GM18498 (cell line): ENCODE results near the gene PCF11.
"Not testable (repeated sequence)": the region's sequence is repeated elsewhere in the genome, so short reads cannot be mapped to it uniquely, and the experiment has no call there.

Experiments
- ATAC-seq: cut with Tn5 transposase; IDR thresholded peaks from one replicate; pipeline ENCODE4 v1.9.1; 2021; ENCODE audit warnings: mild to moderate bottlenecking, moderate library complexity; ENCODE audit not compliant: unreplicated experiment

PCF11 gene, protein sequence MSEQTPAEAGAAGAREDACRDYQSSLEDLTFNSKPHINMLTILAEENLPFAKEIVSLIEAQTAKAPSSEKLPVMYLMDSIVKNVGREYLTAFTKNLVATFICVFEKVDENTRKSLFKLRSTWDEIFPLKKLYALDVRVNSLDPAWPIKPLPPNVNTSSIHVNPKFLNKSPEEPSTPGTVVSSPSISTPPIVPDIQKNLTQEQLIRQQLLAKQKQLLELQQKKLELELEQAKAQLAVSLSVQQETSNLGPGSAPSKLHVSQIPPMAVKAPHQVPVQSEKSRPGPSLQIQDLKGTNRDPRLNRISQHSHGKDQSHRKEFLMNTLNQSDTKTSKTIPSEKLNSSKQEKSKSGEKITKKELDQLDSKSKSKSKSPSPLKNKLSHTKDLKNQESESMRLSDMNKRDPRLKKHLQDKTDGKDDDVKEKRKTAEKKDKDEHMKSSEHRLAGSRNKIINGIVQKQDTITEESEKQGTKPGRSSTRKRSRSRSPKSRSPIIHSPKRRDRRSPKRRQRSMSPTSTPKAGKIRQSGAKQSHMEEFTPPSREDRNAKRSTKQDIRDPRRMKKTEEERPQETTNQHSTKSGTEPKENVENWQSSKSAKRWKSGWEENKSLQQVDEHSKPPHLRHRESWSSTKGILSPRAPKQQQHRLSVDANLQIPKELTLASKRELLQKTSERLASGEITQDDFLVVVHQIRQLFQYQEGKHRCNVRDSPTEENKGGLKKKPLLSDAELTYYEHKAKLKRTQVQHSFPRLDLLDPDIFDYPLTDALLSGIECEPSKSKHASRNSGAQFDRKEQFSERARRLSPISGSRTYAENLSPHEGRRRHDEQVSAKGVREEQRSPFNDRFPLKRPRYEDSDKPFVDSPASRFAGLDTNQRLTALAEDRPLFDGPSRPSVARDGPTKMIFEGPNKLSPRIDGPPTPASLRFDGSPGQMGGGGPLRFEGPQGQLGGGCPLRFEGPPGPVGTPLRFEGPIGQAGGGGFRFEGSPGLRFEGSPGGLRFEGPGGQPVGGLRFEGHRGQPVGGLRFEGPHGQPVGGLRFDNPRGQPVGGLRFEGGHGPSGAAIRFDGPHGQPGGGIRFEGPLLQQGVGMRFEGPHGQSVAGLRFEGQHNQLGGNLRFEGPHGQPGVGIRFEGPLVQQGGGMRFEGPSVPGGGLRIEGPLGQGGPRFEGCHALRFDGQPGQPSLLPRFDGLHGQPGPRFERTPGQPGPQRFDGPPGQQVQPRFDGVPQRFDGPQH (N-terminal part only)

DNA sequence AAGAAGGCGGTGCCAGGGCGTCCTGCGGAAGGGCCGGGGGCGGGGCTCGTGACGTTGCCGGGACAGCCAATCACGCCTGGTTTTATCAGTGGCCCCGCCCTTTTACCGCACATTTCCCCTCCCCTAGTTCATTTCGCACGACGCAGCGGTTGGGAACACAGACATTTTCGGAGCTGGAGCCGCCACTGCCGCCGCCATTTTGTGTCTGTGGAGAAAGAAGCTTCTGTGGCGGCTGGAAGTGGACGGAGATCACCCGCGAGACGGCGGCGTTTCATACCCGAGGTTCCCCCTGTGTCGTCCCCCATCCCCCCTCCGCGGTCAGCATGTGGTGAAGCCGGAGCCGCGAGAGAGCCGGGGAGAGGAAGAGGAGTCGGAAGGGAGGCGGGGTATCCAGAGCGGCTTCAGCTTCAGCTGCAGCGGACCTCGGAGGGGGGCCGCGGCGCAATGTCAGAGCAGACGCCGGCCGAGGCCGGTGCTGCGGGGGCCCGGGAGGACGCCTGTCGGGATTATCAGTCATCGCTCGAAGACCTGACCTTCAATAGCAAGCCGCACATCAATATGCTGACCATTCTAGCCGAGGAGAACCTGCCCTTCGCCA, at the start of gene PCF11:
Gene PCF11 (plus strand): TSS at position 136 of the 598 bp plus-strand sequence. CDS start 309 bp downstream, at position 445.
- ATAC-seq, result peak; percentile 4

DNA sequence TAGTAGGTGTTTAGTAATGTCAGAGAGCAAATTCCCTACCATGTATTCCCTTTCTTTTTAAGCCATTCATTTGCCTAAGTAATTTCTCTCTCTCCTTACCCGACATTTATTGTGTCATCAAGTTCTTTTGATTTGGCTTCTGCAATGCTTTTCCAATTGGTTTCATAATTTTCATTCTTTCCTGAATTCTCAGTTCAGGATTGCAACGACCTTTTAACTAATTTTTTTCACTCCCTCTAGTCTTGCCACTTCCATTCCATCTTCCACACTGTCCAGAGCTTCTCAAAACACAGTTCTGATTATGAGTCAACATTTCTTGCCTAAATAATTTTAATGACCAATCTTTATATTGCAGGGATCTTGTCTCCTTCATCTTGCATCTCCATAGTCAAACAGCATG, 44.0 kb upstream of the PCF11 start:
- no peak for ATAC-seq

DNA sequence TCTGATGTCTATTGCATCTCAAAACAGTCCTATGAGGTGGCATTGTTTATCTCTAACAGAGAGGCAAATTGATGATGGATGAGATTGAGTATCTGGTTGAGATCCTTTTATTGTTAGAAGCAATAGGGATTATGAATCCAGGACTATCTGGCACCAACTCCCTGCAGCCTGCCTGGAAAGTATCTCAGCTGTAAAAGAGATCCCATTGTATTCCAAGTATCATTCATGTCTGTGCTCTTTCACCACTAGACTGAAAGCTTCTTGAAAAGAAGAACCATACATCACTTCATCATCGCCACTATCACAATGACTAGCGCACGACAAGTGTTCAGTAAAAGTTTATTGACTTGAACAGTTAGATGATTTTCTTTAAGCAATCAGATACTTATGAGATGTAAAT, 41.9 kb upstream of the PCF11 start:
- no peak for ATAC-seq

DNA sequence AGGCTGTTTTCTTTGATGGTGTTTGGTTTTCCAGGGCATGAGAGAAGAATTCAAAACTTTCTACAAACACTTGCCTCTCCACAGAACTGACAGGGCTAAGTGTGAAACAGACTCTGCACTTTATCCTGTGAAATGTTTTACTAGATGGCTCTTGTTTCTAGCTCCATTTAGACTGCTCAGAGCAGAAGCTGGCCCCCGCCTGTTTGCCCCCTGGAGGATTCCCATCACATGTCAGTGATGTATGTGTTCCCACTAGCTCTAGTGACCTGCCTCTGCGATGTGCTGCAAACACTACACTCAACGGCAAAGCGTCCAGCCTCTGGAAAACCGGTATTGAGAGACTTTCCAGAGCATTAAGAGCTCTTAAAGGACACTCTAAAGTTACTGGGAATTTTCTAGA, 41.4 kb upstream of the PCF11 start:
- ATAC-seq, result no peak

DNA sequence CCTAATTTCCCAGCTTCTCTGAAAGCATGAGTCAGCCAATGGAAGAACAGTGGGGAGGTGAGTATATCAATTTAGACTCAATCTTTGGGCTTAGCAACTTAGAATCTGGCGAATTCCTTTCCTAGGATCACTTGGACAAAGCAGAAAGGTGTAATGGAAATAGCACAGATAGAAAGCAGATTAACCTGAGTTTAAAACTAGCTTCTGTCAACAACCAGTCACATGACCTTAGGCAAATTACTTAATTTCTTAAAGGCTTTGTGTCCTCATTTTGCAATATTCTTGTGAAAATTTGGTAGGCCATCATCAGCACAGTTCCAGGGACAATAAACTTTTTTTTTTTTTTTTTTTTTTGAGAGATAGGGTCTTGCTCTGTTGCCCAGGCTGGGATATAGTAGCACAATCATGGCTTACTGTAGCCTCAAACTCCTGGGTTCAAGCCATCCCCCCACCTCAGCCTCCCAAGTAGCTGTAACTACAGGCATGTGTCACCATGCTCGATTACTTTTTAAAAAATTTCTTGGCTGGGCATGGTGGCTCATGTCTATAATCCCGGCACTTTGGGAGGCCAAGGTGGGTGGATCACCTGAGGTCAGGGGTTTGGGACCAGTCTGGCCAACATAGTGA, 40.8 kb upstream of the PCF11 start:
- no peak for ATAC-seq

DNA sequence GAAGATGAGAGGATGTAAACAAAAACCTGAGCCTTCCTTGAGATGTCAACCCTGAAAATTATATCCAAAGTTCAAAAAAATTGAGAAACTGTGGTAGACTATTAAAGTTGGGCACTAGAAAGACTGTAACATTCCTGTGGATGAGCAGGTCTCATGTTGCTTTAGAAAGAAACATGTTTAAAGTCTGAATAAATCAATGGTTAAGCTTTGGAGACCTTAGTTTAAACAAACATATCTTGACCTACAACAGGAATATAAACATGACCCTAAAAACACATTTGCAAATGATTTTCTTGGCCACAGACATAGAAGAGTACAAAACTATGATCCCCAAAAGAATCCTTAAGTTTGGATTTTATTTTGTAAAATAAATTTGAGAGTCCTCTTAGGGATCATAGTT, 38.1 kb upstream of the PCF11 start:
- ATAC-seq, result no peak

DNA sequence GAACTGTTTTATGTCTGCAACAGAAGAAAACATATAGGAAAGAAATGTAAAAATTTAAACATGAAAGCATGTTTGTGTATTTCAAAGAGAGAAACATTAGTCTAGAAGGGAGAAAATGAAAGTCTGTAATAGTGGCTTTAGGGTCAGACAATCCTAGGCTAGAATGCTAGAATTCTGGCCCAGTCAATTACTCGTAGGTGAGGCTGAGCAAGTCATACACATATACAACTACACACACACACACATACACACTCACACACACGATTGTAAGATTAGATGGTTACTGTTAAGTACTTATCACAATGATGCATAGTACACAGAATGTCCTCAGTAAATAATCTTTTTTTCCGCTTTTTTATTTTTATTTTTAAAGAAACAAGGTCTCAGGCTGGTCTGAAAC, 37.7 kb upstream of the PCF11 start:
- ATAC-seq, result no peak

DNA sequence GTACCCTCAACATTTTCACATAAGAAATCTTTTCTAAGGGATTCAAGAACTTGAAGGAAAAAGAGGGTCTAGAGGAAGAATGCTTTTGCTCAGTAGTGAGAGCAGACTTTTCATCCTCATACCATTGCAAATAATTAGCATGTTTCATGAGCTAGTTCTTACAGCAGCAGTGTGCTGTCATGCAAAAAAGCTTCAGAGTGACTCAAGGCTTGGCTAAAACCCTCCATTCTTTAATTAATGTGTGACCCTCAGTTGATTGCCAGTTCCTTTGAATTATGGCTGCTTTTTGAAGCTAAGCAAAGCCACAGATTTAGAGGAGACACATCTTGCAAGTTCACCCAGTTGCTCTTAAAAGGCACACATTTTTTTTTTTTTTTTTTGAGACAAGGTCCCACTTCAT, 36.6 kb upstream of the PCF11 start:
- ATAC-seq, result no peak

DNA sequence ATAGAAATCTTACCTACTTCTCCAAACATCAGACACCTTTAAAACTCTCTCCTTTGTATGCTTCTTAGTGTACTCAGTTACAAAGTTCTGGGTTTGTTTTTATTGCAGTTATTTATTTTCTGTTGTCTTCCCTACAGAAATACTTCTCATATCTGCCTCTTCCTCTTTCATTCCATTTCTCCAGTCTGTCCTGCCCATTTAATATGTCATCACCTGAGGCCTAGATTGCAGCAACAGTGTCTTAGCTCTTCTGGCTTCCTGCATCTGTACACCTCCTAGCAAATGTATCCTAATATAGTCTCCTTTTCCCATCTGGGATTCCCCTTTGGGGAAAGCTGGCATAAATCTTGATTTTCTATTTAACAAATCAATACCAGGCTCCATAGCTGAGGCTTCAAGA, 34.9 kb upstream of the PCF11 start:
- ATAC-seq, result no peak

DNA sequence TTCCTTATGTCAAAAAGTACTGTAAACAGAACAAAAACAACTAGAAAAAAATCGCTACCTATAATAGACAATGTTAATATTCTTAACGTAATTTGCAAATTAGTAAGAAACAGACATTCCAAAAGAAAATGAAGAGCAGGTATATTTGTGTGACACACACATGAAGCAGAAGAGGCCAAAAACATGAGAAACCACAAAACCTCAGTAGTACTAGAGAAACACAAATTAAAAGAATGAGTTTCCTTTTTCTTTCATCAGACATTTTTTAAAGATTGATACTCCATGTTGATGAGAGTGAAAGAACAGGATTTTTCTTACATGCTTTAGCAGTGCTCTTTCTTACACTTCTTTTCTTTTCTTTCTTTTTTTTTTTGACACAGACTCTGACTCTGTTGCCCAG, 34.2 kb upstream of the PCF11 start:
- no peak for ATAC-seq

DNA sequence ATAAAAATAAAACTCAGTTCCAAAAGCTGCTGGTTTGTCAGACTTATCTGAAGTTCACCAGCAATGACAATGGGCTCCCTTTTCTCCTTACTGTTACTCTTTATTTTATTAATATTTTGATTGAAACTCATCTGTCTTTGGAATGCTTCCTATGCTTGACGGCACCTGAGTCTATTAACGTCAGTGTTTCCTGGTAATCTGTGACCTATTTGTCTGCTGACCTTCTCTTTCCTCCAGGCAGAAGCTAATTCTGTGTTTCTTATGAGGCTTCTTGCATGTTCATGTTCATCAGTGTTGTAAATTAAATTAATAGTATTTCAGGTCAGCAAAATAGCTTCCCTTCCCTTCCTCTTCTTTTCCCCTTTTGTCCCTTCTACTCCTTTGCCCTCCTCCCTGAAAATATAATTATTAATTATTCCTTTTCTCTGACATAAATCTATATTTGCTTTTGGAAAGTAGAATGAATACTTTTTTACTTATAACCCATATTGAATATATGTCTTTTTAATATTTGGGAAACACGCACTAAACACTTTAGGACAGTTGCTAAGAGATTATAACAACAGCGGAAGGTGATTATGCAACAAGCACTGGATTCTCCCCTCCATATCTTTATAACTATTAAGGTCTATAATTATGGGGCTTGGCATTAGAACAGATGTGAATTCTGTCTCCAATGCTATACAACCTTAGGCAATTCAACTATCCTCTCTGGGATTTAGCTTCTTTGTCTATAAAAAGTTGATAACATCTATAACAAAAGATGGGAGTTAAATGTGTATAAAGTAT, 32.1 kb upstream of the PCF11 start:
- ATAC-seq, result no peak

DNA sequence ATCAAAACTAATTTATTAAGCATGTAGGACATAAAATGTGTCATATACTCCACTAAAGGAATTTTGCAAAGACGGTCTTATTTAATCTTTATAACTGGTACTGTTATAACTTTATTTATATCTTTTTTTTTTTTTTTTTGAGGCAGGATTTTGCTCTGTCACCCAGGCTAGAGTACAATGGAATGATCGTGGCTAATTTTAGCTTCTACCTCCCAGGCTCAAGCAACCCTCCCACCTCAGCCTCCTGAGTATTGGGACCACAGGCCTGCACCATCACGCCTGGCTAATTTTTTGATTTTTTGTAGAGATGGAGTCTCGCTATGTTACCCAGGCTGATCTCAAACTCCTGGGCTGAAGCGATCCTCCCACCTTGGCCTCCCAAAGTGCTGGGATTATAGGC, 31.4 kb upstream of the PCF11 start:
- no peak for ATAC-seq

DNA sequence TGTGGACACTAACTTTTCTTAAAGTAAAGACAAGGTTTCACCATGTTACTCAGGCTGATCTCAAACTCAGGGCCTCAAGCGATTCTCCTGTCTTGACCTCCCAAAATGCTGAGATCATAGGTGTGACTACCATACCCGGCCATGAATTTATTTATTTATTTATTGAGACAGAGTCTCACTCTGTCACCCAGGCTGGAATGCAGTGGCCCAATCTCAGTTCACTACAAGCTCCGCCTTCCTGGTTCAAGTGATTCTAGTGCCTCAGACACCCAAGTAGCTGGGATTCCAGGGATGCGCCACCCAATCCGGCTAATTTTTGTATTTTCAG, 29.7 kb upstream of the PCF11 start:
- ATAC-seq, result peak; percentile 22

DNA sequence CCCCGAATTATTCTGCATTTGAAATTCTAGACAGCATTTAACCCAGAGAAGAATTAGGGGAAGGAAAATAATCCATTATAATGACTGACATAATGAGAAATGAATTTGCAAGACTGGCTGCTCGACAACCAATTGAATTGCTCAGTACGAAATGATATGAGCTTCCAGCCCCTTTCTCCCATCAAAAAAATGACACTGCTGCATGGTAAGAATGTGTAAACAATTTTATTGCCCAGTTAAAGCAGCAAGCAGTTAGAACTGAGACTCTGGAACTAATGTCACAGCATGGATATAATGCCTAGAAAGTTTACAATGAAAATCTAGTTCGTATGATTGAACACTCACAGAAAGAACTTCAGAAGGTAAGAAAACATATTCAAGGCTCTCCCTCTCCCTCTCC, 24.7 kb upstream of the PCF11 start:
- no peak for ATAC-seq

DNA sequence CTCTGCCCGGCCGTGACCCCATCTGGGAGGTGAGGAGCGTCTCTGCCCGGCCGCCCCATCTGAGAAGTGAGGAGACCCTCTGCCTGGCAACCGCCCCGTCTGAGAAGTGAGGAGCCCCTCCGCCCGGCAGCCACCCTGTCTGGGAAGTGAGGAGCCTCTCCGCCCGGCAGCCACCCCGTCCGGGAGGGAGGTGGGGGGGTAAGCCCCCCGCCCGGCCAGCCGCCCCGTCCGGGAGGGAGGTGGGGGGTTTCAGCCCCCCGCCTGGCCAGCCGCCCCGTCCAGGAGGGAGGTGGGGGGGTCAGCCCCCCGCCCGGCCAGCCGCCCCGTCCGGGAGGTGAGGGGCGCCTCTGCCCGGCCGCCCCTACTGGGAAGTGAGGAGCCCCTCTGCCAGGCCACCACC, 23.7 kb upstream of the PCF11 start:
- not testable (repeated sequence) for ATAC-seq

DNA sequence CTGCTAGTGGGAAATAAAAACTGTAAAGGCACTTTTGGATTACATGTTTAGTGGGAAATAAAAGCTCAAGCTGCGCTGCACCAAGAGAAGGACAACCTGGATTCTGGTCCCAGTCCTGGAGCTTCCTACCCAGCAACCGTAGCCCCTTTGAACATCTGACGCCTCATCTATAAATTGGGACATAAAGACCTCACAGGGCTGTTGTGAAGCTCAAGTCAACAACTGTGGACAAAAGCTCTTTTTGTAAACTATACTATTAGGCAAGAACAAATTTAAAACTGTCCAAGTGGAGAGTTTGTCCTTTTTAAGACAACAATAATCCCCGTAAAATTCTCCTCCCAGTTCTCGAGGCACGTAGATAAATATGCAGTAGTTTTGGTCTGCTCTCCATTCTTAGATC, 17.6 kb upstream of the PCF11 start:
- no peak for ATAC-seq

DNA sequence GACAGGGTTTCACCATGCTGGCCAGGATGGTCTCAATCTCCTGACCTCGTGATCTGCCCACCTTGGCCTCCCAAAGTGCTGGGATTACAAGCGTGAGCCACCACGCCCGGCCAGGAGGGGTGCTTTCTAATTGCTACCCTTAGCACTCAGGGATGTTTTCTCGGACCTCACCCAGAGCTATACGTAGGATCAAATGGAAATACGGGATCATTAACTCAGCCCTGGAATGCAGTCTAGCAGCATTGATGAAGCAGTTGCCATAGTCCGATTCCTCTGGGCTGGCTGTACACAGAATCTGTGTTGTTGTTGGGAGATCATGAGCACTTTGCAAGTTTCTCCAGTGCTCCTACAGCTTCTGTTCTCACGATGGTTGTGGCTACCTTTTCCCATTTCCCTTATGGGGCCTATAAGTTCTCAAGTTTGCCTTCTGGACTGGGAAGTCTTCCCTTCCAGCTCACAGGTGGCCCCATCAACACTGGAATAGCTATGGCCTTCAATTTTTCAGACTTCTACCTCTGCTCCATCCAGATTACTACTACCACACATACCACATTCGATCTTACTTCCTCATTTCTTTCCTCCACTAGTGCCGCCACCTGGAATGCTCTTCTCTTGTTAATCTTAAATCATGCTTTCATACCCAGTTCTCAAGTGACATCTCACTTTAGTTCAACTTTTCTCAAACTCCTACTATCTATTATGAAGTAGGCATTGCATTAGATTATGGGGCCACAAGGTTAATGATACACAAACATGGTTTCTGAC, 16.1 kb upstream of the PCF11 start:
- peak; percentile 94 for ATAC-seq

DNA sequence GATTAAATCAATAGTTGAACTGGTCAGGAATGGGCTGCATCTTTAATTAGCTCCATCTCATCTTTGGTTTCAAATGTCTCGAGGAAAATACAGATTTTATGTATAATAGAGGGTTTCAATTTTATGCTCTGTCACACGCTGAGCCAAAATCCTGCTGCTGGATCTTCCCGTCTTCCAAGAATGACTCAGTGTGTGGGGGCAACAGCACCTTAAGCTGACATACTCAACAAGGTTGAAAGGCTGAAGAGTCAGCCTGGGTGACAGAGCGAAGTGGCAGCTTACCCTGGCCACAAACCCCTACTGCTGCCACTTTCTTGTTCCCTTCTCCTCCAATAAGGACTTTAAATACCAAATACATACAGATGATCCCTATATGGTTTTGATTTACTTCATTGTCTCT, 9.0 kb upstream of the PCF11 start:
- ATAC-seq, result no peak

DNA sequence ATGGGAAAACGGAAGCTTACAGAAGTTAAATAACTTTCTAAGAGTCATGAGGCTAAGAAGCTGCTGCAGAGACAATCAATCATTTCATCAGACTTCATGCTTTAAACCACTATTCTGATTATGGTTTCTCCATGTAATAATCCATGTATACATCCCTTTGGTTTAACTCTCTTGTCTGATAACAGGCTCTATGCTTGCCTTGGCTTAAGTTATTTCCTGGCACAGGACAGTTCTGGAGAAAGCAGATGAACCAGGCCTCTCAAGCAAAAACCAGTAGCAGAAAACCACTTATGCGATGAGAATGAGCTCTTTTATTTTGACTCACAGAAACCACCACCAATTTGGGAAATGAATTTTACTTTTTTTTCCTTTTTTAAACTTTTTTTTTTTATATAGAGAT, 6.5 kb upstream of the PCF11 start:
- no peak for ATAC-seq
